Loucy (cell line): ENCODE data around the gene E2F1.

ENCODE experiments used
- EZH2phosphoT487 ChIP-seq: fragments of 200-600 bp; IDR thresholded peaks from 2 replicates; pipeline ENCODE4 v1.6.1; 2018; ENCODE audit warnings: antibody characterized with exemption, mild to moderate bottlenecking, moderate library complexity, borderline replicate concordance
- TF ChIP-seq, protein P1 (sequence below): fragments of 200-600 bp; sonication (generic); conservative IDR thresholded peaks from 2 replicates; pipeline ENCODE4 v1.5.1; 2014; ENCODE audit warnings: mild to moderate bottlenecking, antibody characterized with exemption, low read length

GRCh38 chr20:33666293-33667244, 19.6 kb downstream of the E2F1 start, which contains the start of gene ACTL10:
- TF ChIP-seq, protein P1, sequence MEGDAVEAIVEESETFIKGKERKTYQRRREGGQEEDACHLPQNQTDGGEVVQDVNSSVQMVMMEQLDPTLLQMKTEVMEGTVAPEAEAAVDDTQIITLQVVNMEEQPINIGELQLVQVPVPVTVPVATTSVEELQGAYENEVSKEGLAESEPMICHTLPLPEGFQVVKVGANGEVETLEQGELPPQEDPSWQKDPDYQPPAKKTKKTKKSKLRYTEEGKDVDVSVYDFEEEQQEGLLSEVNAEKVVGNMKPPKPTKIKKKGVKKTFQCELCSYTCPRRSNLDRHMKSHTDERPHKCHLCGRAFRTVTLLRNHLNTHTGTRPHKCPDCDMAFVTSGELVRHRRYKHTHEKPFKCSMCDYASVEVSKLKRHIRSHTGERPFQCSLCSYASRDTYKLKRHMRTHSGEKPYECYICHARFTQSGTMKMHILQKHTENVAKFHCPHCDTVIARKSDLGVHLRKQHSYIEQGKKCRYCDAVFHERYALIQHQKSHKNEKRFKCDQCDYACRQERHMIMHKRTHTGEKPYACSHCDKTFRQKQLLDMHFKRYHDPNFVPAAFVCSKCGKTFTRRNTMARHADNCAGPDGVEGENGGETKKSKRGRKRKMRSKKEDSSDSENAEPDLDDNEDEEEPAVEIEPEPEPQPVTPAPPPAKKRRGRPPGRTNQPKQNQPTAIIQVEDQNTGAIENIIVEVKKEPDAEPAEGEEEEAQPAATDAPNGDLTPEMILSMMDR: no peak
- no peak for TF ChIP-seq EZH2phosphoT487
